HG03159 (cell line): ENCODE results near the gene SMG1.
"Not testable (repeated sequence)": the region's sequence is repeated elsewhere in the genome, so short reads cannot be mapped to it uniquely, and the experiment has no call there.

ENCODE experiments used
- ATAC-seq: cut with Tn5 transposase; IDR thresholded peaks from one replicate; pipeline ENCODE4 v1.9.1; 2021; ENCODE audit warnings: mild to moderate bottlenecking, moderate library complexity; ENCODE audit not compliant: unreplicated experiment

The SMG1 gene

DNA sequence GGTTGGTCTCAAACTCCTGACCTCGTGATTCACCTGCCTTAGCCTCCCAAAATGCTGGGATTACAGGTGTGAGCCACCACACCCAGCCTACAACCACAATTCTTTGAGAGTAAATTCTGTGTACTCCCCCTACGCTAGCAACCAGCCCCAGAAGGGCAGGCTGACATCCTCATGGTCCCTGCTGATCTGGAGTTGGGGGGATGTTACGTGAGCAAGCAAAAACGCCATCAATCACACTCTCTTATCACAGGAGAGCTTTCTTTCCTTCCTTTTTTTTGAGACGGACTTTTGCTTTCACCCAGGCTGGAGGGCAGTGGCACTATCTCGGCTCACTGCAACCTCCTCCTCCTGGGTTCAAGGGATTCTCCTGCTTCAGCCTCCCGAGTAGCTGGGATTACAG, 154.0 kb downstream of the SMG1 start:
- not testable (repeated sequence) for ATAC-seq

DNA sequence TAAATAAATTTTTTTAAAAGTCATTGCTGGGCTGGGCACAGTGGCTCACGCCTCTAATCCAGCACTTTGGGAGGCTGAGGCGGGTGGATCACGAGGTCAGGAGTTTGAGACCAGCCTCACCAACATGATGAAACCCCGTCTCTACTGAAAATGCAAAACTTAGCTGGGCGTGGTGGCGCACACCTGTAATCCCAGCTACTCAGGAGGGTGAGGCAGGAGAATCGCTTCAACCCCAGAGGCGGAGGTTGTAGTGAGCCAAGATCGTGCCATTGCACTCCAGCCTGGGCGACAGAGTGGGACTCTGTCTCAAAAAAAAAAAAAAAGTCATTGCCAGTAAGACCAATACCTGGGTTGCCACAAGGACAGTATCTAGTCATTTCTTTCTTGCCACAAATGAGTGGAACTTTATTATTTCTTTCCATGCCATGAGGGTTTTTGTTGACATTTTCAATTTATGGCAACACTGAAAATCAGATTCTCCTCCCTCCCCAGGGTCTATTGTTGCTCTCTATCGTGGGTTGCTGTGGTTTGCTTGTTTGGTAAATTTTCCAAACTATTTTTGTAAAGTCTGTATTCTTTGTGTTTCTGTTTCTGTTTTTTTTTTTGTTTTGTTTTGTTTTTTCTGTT, 155.8 kb downstream of the SMG1 start:
- not testable (repeated sequence) for ATAC-seq

DNA sequence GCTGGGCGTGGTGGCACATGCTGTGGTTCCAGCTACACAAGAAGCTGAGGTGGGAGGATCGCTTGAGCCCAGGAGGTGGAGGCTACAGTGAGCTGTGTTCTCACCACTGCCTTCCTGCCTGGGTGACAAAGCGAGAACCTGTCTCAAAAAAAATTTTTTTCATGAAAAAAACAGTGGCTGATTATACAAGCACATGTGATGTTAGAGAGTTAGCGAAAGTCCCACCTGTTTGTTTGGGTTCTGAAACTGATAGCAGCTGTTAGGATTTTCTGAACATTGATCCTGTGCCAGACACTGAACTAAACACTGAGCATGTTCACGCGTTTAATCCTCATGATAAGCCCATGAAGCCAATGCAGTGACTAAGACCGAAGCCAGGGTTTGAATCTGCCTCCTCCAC, 159.0 kb downstream of the SMG1 start:
- peak; percentile 65 for ATAC-seq

DNA sequence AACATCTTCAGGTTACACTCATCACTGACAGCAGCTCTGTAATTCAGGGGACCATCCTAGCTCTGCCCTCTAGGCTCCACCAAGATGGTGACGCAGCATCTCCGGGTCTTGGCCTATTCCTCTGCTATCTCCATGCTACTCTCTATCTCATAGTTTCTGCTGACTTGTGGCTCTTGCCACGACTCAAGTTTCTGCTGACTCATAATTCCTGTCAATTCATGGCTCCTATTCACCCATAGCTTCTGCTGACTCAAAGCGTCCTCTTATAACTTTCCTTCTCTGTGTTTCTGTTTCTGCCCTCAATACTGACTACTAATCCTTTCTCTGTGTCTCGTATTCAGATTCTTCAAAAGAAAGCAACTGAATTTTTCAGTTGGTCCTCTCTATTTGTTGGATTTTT, 163.5 kb downstream of the SMG1 start:
- not testable (repeated sequence) for ATAC-seq

DNA sequence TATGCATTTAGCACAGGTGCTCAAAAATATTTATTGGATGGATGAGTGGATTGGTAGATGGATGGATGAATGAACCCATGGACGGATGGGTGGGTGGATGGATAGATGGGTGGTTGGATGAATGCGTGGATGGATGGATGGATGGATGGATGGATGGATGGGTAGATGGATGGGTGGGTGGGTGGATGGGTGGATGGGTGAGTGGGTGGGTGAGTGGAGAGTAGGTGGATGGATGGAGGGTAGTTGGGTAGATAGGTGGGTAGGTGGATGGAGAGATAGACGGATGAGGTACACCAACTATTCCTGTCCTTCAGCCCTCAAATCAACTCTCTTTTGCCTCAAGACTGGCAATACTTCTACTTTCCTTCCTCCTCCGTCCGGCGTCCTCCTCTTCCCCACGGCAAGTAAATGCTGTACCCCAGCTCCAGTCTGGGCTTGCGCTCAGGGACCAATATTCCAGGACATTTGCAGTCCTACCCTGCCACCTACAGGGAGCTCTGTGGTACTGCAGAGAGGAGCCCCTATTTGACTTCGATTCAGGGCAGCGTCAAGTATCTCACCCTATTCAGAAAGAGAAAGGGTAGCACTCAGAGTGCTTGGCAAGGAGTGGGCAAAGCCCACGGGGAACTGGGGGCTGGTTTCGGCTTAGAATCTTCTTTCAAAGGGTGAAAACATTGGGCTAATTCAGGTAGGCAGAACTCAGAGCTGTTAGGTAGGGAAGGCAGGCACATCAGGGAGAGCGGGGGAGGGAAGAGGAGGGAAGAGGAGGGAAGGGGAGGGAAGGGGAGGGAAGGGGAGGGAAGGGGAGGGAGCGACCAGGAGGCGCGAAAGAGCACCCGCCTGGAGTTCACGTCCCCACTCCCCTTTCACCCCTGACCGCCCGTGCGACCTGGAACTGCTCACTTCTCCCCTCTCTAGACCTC, 166.3 kb downstream of the SMG1 start:
- ATAC-seq = peak; percentile 62

DNA sequence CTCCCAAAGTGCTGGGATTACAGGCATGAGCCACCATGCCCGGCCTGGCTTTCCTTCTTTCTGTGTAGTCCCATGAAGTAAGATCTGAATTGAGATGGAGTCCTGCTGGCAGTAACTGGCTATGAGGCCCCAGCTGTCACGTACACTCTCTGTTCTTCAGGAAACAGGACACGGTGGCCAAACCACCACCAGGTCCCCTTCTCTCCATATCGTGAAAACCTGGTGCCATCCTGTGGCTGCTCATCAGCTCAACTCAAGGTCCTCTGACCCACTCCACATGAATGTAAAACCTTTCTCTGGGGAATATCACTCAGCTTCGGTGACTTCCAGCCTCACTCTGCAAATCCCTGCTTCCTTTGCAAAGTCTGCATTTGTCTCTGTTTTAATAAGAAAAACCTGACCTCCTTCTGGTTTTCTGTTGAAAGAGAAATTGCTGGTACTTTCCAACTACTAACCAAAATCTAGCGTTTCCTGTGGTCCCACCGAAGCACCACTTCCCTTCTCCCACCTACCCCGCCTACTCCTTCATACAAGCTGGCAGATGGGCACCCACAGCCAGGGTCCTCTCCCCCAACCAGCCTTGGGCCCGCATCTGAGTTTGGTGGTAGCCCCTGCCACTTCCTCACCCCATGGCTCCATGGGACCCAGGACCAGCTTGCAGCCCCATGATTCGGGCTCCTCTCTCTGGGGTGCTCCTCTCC, 168.1 kb downstream of the SMG1 start:
- ATAC-seq = not testable (repeated sequence)

DNA sequence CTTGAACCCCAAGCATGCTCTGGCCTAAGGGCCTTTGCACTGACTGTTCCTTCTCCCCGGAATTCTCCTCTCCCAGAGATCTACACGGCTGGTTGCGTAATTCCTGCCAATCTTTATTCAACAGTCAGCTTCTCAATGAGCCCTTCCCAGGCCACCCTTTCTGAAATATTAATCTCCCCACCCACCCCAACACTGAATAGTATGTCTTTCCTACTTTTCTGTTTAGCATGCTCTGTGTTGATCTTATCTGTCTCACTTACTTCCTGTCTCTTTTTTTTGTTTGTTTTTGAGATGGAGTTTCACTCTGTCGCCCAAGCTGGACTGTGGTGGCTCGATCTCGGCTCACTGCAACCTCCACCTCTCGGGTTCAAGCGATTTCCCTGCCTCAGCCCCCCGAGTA, 169.6 kb downstream of the SMG1 start:
- ATAC-seq = not testable (repeated sequence)
